Natural killer cell (primary cell): Measurements from ENCODE around the gene NUP98. TPM values are rescaled to one million over a fixed set of nuclear protein-coding genes. Genes with fewer than 3 reads are reported as not detected.

Source experiments
- ATAC-seq, 3 donors: fragments of 150-1000 bp in 2 of 3; fragments of 200-7000 bp in 1 of 3; cut with Tn5 transposase; 1 replicate in 1 of 3; 2 replicates in 2 of 3; pipeline ENCODE4 v1.10.0; 2021; ENCODE audit warnings: mild to moderate bottlenecking in 2 of 3, moderate library complexity in 2 of 3
- DNase-seq, 2 donors: peaks; one replicate each; pipeline versions ENCODE4 v3.0.0 to v3.0.0-alpha.2; 2013 to 2021; ENCODE audit warnings: mixed read lengths in 1 of 2
- H3K27ac ChIP-seq: one replicate; pipeline ENCODE4 v1.5.1; 2013; ENCODE audit warnings: mild to moderate bottlenecking, low read length
- H3K27me3 ChIP-seq: one replicate; pipeline ENCODE4 v1.6.1; 2013; ENCODE audit warnings: low read length; ENCODE audit not compliant: control insufficient read depth, insufficient read depth
- H3K36me3 ChIP-seq: one replicate; pipeline ENCODE4 v1.6.1; 2013; ENCODE audit warnings: low read length; ENCODE audit not compliant: control insufficient read depth, insufficient read depth
- H3K4me1 ChIP-seq: one replicate; pipeline ENCODE4 v1.6.1; 2013; ENCODE audit warnings: low read length; ENCODE audit not compliant: control insufficient read depth, insufficient read depth
- H3K4me3 ChIP-seq: one replicate; pipeline ENCODE4 v1.5.1; 2013; ENCODE audit warnings: low read length
- H3K9me3 ChIP-seq: one replicate; pipeline ENCODE4 v1.6.1; 2013; ENCODE audit warnings: low read length; ENCODE audit not compliant: control insufficient read depth, insufficient read depth
- H3K27ac Mint-ChIP-seq, 2 donors: one replicate each; pipeline ENCODE4 v1.8.0; 2022; ENCODE audit warnings: mild to moderate bottlenecking in 2 of 2, mixed read lengths in 2 of 2, moderate library complexity in 1 of 2
- H3K27me3 Mint-ChIP-seq, 2 donors: one replicate each; pipeline ENCODE4 v1.8.0; 2022; ENCODE audit warnings: low read depth in 2 of 2, mixed read lengths in 2 of 2
- H3K36me3 Mint-ChIP-seq: one replicate; pipeline ENCODE4 v1.8.0; 2022; ENCODE audit warnings: mixed read lengths
- H3K4me1 Mint-ChIP-seq, 2 donors: one replicate each; pipeline ENCODE4 v1.8.0; 2022; ENCODE audit warnings: mixed read lengths in 2 of 2
- H3K4me3 Mint-ChIP-seq: one replicate; pipeline ENCODE4 v1.8.0; 2022; ENCODE audit warnings: mild to moderate bottlenecking, moderate library complexity, mixed read lengths
- H3K9me3 Mint-ChIP-seq, 2 donors: one replicate each; pipeline ENCODE4 v1.8.0; 2022; ENCODE audit warnings: mixed read lengths in 2 of 2
- CTCF ChIP-seq: fragments of 200-600 bp; IDR thresholded peaks from one replicate; pipeline ENCODE4 v1.8.0; 2022; ENCODE audit warnings: antibody characterized with exemption
- WGBS: methylation state at CpG from one replicate; pipeline ENCODE4 v1.1.7; 2013; ENCODE audit warnings: missing lambda C conversion rate; ENCODE audit not compliant: insufficient coverage; 5-methylcytosine and 5-hydroxymethylcytosine counted together
- intact Hi-C: fragments of 100-400 bp; cut with micrococcal nuclease; formaldehyde crosslinking; loops from one replicate; pipeline ENCODE4 v1.14.2; 2022
- total RNA-seq, 4 donors: library from RNA; stranded (reverse); fragments of 120-200 nt in 1 of 4; gene quantifications; one replicate each; pipeline versions ENCODE4 v1.2.3 to v1.2.4, GENCODE V29; 2013 to 2022

The NUP98 gene
- total RNA-seq, 3 donors from 2014 or later (not counting 1 experiment from before 2014, with no cell fraction given), result 88.5 to 103 (median 92.8) TPM

GRCh38 chr11:3637201-3637600 lies 160.2 kb downstream of the NUP98 start:
- no peak for TF ChIP-seq CTCF
- Histone ChIP-seq H3K9me3 (no peaks in the 10 kb centered on the region), H3K36me3 (no peaks in the 10 kb centered on the region), H3K4me3 (no peak overlapping the region), H3K4me1 (peaks cover 5% of the 10 kb centered on the region), H3K27ac (no peak overlapping the region), H3K27me3 (peaks cover 6% of the 10 kb centered on the region)
- Mint-ChIP-seq H3K27me3 (peaks cover 0 to 9% of the 10 kb centered on the region in 2 donors), H3K36me3 (no peaks in the 10 kb centered on the region), H3K27ac (no peak overlapping the region), H3K9me3 (no peaks in the 10 kb centered on the region), H3K4me3 (no peak overlapping the region), H3K4me1 (peaks cover 5 to 6% of the 10 kb centered on the region in 2 donors)
- ATAC-seq, result no peak
- WGBS, result 80% methylated on average over 13 of the region's 13 CpGs
- DNase-seq, result no peak
- intact Hi-C loops, result no loop called here

- Histone ChIP-seq H3K9me3 (no peaks in the 10 kb centered on the region), H3K4me1 (no peaks in the 10 kb centered on the region), H3K27ac (no peak overlapping the region), H3K27me3 (no peaks in the 10 kb centered on the region), H3K4me3 (no peak overlapping the region), H3K36me3 (no peaks in the 10 kb centered on the region)
- no peak for TF ChIP-seq CTCF
- H3K9me3 Mint-ChIP-seq, result no peaks in the 10 kb centered on the region
- peaks cover 0 to 5% of the 10 kb centered on the region in 2 donors for H3K27me3 Mint-ChIP-seq
- H3K4me3 Mint-ChIP-seq, result no peak overlapping the region
- no peak for ATAC-seq
- no peaks in the 10 kb centered on the region for H3K4me1 Mint-ChIP-seq
- H3K27ac Mint-ChIP-seq, result no peak overlapping the region
- no peaks in the 10 kb centered on the region for H3K36me3 Mint-ChIP-seq
- intact Hi-C loops, result no loop called here
- DNase-seq, result no peak
- WGBS, result 90% methylated on average over 14 of the region's 15 CpGs
Observed at GRCh38 chr11:3635641-3636375, 161.5 kb downstream of the NUP98 start.

- Mint-ChIP-seq H3K4me3 (no peak overlapping the region), H3K9me3 (no peaks in the 10 kb centered on the region), H3K27me3 (peaks cover 0 to 6% of the 10 kb centered on the region in 2 donors), H3K36me3 (no peaks in the 10 kb centered on the region), H3K4me1 (no peaks in the 10 kb centered on the region), H3K27ac (no peak overlapping the region)
- H3K27me3 ChIP-seq, result no peaks in the 10 kb centered on the region
- no peaks in the 10 kb centered on the region for H3K36me3 ChIP-seq
- ATAC-seq (no peak), DNase-seq (no peak)
- intact Hi-C loops, result no loop called here
- WGBS, result 91% methylated on average over 5 of the region's 5 CpGs
- no peak overlapping the region for H3K4me3 ChIP-seq
- TF ChIP-seq CTCF, result no peak
- no peak overlapping the region for H3K27ac ChIP-seq
- no peaks in the 10 kb centered on the region for H3K9me3 ChIP-seq
- H3K4me1 ChIP-seq, result no peaks in the 10 kb centered on the region
Observed at GRCh38 chr11:3632070-3632660, 165.2 kb downstream of the NUP98 start.
